Adipocyte (in vitro differentiated cells): ENCODE measurements around the gene CAP1.
"Not testable (repeated sequence)": the region's sequence is repeated elsewhere in the genome, so short reads cannot be mapped to it uniquely, and the experiment has no call there.

Source experiments
- DNase-seq: peaks from one replicate; pipeline ENCODE4 v3.0.0-alpha.2; 2015; ENCODE audit warnings: low read depth
- H3K27me3 ChIP-seq: replicated peaks from 2 replicates; pipeline ENCODE4 v1.7.0; 2013; ENCODE audit warnings: mild to moderate bottlenecking, low read length, moderate library complexity; ENCODE audit not compliant: control insufficient read depth, insufficient read depth
- H3K36me3 ChIP-seq: 2 replicates; pipeline ENCODE4 v1.7.0; 2013; ENCODE audit warnings: low read length, mild to moderate bottlenecking, moderate library complexity; ENCODE audit not compliant: control insufficient read depth, insufficient read depth, severe bottlenecking
- H3K4me1 ChIP-seq: 2 replicates; pipeline ENCODE4 v1.7.0; 2013; ENCODE audit warnings: mild to moderate bottlenecking, low read length, moderate library complexity; ENCODE audit not compliant: control insufficient read depth, insufficient read depth
- H3K4me3 ChIP-seq: 2 replicates; pipeline ENCODE4 v1.7.0; 2013; ENCODE audit warnings: mild to moderate bottlenecking, low read length, moderate library complexity
- H3K9ac ChIP-seq: 2 replicates; pipeline ENCODE4 v1.7.0; 2013; ENCODE audit warnings: mild to moderate bottlenecking, low read length, moderate library complexity
- H3K9me3 ChIP-seq: 2 replicates; pipeline ENCODE4 v1.7.0; 2013; ENCODE audit warnings: mild to moderate bottlenecking, low read length, moderate library complexity; ENCODE audit not compliant: control insufficient read depth

CAP1 gene

DNA sequence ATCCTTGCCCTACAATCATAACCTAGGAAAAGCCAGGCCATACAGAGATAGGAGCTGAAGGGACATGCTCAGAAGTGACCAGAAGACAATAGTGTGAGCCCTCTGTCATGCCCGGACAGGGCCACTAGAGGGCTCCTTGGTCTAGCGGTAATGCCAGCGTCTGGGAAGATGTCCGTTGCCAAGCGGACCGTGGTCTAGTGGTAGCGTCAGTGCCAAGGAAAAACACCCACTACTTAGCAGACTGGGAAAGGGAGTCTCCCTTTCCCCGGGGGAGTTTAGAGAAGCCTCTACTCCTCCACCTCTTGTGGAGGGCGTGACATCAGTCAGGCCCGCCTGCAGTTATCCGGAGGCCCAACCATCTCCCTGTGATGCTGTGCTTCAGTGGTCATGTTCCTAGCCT lies 44.2 kb downstream of the CAP1 start:
- H3K4me3 ChIP-seq, H3K27me3 ChIP-seq, H3K9ac ChIP-seq, H3K4me1 ChIP-seq, H3K9me3 ChIP-seq: not testable (repeated sequence)
- DNase-seq = peak; percentile 63
- H3K36me3 ChIP-seq = peaks cover 30% of the 10 kb centered on the region

DNA sequence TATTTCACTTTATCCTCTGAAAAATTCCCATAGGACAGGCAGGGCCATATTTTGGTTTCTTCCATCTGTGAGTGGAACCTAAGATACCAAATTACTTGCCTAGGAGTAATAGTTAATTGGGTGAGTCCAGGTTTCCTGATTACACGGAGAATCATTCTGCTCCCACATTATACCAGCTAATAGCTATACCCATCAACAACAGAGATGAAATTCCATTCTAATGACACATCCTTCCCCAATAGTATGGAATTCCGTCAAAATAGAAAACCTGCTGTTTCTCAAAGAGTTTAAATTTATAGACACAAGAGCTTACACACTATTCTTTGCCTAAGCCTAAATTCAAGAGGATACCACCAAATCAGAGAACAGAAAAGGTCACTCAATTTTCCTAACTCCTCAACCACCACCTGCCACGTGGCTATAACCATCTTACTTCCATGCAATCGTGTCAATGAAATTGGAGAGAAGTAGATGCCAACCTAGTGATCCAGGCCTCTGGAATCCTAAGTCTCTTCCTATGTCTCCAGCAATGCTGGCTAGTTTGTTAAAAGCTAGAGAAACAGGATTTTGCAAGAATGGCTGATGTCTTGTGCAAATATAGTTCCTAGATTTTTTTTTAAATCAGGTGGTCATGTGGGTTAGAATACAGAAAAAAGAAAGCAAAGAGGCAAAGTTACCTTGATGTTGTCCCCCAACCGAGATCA lies 50.3 kb downstream of the CAP1 start:
- H3K9ac ChIP-seq = no peak overlapping the region
- H3K36me3 ChIP-seq = peaks cover 27% of the 10 kb centered on the region
- H3K9me3 ChIP-seq = no peaks in the 10 kb centered on the region
- no peaks in the 10 kb centered on the region for H3K4me1 ChIP-seq
- H3K27me3 ChIP-seq = no peaks in the 10 kb centered on the region
- no peak for DNase-seq
- no peak overlapping the region for H3K4me3 ChIP-seq

- Histone ChIP-seq H3K4me3 (no peak overlapping the region), H3K4me1 (peaks cover 5% of the 10 kb centered on the region), H3K9me3 (no peaks in the 10 kb centered on the region), H3K27me3 (no peaks in the 10 kb centered on the region), H3K9ac (no peak overlapping the region), H3K36me3 (peaks cover 27% of the 10 kb centered on the region)
- DNase-seq = no peak
Measured at GRCh38 chr1:40092241-40092640, 51.7 kb downstream of the CAP1 start.

- Histone ChIP-seq H3K4me3 (no peak overlapping the region), H3K36me3 (peaks cover 22% of the 10 kb centered on the region), H3K4me1 (peaks cover 8% of the 10 kb centered on the region), H3K9ac (no peak overlapping the region), H3K27me3 (no peaks in the 10 kb centered on the region), H3K9me3 (no peaks in the 10 kb centered on the region)
- no peak for DNase-seq
Measured at GRCh38 chr1:40092706-40093639, 52.4 kb downstream of the CAP1 start.

DNA sequence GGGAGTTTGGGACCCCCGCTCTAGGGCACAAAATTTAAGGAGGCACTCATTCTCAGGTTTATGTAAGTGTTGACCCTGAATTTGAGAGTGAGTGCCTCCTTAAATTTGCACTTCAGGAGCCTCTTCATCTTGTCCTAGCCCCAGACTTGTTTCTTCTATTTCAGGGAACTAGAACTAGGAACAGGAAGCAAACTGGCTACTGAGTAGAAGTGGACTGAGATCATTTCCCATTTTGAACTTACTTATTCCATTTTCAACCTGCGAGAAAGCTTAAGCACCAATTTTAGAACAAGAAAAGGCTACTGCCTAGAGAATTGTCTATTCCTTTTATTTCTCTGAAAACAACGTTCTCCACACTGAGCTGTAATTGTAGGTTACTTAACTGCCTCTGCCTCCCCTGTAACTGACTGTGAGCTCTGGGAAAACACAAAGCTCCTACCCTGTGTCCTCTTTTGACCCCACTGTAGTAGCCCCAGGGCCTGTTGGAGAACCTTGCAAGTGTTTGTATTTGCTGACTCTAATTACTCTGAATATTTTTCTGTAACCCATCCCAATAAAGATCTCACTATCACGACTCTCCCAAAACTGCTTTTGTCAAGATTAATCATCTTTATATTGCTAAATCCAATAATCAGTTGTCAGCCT lies 54.1 kb downstream of the CAP1 start:
- Histone ChIP-seq H3K4me1 (peaks cover 8% of the 10 kb centered on the region), H3K36me3 (peaks cover 14% of the 10 kb centered on the region), H3K27me3 (peaks cover under 1% of the 10 kb centered on the region), H3K4me3 (no peak overlapping the region), H3K9ac (no peak overlapping the region), H3K9me3 (no peaks in the 10 kb centered on the region)
- DNase-seq = no peak

DNA sequence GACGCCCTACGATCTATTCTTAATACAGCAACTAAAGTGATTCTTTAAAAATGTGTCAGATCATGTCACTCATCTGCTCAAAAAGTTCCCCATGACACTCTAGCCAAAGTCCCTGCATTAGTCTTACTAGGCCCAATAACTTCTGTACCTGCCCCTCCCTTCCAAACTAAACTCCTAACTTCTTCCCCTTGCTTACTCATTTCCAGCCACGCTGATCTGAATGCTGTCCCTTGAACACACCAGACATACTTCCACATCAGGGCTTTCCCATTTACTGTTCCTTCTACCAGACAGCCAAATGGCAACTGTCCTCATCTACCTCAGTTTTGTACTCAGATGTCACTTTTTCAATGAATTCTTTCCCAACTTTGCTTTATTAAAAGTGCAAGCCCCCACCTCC lies 55.3 kb downstream of the CAP1 start:
- no peak for DNase-seq
- no peak overlapping the region for H3K4me3 ChIP-seq

GRCh38 chr1:40096646-40096976 lies 56.1 kb downstream of the CAP1 start:
- Histone ChIP-seq H3K9ac (peak overlapping the region; percentile 71), H3K4me1 (peaks cover 8% of the 10 kb centered on the region), H3K4me3 (peak overlapping the region; percentile 83), H3K27me3 (peaks cover 4% of the 10 kb centered on the region), H3K36me3 (no peaks in the 10 kb centered on the region), H3K9me3 (no peaks in the 10 kb centered on the region)
- DNase-seq = no peak

More for the DNA sequence above, 55.3 kb downstream of the CAP1 start:
- no peak overlapping the region for H3K9ac ChIP-seq
- H3K9me3 ChIP-seq = no peaks in the 10 kb centered on the region
- H3K27me3 ChIP-seq = peaks cover 4% of the 10 kb centered on the region
- H3K36me3 ChIP-seq = peaks cover 4% of the 10 kb centered on the region
- H3K4me1 ChIP-seq = peaks cover 8% of the 10 kb centered on the region

DNA sequence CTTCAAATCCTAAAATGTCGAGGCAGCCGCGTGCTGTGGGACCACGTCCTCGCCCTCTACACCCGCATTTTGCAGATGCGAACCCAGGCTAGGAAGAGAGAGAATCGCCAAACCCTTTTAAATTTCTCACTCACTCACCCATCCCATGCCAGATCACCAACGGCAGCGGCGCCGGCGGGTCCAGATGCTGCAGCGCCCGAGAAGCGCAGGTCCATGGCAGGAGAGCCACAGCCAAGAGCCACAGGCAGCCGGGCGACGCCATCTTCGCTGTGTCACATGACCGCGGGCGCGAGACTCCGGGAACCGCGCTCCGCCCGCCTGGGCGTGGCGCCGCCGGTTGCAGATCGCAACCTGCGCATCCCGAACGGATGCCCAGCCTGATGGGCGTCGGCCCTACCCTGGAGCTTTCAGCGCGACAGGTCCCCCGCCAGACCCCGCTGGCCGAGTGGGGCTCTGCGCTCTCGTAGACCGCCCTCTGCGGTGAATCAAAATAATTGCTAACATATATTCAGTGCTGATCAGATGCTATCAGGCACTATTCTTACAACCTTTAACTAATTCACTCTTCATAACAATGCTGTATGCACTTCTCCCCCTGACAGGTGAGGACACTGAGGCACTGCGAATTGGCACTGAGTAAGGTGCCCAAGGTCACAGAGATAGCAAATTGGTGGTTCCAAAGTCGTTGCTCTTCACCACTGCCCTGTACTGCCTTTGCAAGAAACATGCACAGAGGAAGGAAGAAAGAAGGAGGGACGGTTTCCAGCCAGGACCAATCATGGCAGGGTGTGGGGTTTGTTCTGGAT lies 56.7 kb downstream of the CAP1 start, which contains the start of gene PPT1:
TSS of gene PPT1 (minus strand) at position 276 of the 806 bp plus-strand sequence. CDS start at position 262, 14 bp downstream.
- H3K4me3 ChIP-seq = peak within 1 kb of the TSS; percentile 83
- peak; percentile 90 for DNase-seq
- H3K36me3 ChIP-seq = no peaks in the 10 kb centered on the region

GRCh38 chr1:40102038-40102437 lies 61.5 kb downstream of the CAP1 start:
- Histone ChIP-seq H3K4me3 (no peak overlapping the region), H3K9me3 (peaks cover 13% of the 10 kb centered on the region), H3K36me3 (no peaks in the 10 kb centered on the region), H3K9ac (no peak overlapping the region), H3K27me3 (peaks cover 4% of the 10 kb centered on the region), H3K4me1 (peaks cover 3% of the 10 kb centered on the region)
- no peak for DNase-seq

More for the DNA sequence above, 56.7 kb downstream of the CAP1 start, which contains the start of gene PPT1:
- Histone ChIP-seq H3K4me1 (peaks cover 8% of the 10 kb centered on the region), H3K27me3 (peaks cover 4% of the 10 kb centered on the region), H3K9me3 (peaks cover 2% of the 10 kb centered on the region), H3K9ac (peak within 1 kb of the TSS; percentile 71)

DNA sequence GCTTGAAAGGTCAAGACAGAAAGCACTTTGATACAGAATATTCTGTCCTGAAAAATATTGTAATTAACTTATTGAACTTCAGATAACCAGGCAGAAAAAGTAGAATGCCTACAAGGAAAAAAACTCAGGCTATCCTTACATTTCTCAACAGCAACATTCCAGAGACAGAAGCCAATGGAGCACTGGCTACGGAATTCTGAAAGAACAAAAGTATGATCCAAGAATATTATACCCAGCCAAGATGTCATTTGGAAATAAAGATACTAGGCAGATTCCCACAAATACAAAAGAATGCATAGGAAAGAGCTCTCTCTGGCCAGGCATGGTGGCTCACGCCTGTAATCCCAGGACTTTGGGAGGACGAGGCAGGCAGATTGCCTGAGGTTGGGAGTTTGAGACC lies 62.4 kb downstream of the CAP1 start:
- Histone ChIP-seq H3K4me1 (no peaks in the 10 kb centered on the region), H3K36me3 (no peaks in the 10 kb centered on the region), H3K27me3 (peaks cover 4% of the 10 kb centered on the region), H3K4me3 (no peak overlapping the region), H3K9me3 (peaks cover 13% of the 10 kb centered on the region), H3K9ac (no peak overlapping the region)
- no peak for DNase-seq
